NCI-H1092 treated with DMSO at 0.1 percent for 48 hours (cell line): Measurements from ENCODE around the gene TRAPPC10.

Source experiments
- DNase-seq: peaks from one replicate; lab custom pipeline; 2025; lab: John Stamatoyannopoulos, UW

Gene TRAPPC10

DNA sequence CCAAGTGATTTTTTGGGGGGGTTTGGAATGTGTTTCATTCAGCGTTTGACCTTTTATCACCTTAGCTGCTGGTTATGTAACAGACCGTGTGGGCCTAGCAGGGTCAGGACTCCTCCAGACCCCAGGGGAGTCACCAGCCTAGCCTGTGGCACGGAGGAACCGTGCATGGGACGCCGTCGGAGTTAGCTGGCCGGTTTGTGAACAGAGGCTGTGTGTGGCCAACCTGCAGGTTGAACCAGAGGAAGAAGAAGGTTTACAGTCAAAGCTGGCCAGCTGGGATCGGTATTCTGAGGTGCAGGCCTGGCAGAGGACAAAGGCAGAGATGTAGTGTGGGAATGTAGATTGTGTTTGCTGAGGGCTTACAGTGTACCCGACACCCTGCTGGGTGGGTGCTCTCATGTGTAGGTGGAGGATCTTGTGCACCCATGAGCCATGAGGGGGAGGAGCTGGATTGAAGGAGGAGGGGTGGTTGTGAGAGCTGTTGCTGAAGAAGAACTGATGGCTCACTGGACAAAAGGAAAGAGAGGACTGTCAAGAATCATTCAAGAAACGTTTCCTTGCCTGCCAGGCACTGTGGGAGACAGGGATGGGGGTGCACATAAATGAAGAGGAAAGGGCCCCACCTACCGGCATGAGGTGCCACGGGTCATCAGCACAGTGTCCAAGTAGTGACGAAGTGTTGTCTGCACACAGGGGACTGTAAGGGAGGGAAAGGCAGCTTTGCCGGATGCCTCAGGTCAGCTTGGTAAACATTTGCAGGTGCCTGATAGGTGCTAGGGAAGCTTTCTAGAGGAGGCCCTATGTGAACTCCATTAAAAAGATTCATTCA is 55.1 kb downstream of the TRAPPC10 start:
- DNase-seq = no peak

DNA sequence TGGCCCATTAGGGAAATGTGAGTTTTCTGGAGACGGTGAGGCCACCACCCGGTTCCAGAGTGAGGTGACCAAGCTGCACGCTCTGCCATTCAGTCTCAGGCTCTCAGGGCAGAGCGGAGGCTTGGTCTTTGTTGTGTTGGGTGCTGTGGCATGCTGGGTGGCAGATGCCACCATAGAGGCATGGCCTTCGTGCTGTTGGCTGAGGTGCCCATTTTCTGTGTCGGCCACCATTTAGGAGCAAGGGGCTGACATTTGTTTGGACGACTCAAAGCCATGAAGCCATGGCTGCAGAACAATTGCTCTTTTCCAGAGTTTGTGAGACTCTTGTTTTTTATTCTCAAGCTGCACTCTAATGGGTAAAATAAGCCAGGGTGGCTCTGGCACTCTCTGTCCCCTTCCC is 58.3 kb downstream of the TRAPPC10 start:
- DNase-seq = no peak

DNA sequence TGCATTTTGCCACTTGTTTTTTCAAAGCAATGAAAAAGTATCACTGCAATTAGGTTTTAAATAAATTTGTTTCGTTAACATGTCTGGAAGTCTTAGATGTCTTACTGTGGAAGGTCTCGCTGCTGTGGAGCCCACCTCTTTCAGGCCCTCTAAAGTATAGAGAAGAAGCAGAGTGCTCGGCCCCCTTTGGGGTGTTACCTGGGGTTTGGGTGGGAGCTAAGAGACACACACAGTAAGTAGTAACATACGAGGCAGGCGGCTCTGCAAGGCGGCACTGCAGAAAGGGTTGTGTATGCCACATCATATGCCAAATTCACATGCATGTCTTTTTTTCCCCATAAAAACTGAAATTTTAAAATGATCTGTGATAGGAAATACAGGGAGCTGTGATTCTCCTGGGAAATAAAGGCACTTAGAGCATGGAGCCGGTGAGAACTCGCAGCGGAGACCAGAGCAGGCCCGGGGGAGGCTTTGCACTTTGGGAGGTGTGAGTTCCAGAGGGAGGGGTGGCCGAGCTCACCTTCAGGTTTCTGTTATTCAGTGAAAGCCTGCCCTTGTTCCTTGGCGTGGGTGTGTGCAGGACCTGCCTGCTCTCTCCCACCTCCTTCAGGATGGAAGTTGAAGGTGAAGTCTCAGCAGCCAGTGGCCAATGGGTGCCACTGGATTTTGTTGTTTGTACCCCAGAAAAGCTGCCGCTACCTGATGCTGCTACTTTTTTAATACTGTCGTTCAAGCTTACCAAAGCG is 59.4 kb downstream of the TRAPPC10 start:
- no peak for DNase-seq

DNA sequence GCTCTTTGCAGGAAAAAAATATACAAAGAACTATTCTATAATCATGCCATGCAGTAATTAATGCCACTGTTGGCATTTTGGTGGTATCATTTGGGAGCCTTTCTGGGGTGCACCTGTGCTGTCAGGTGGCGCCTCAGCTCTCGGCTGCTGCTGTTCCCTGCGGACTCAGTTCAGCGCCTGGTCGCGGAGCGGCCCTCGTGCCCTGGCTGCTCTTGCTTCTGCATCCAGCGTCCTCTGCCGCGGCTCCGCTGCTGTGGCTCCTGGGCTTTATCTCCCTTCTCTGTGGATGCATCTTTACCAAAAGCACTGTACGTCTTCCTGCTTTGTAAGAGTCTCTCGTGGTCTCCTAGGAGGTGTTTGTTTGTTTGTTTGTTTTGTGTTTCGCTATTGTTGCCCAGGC is 60.0 kb downstream of the TRAPPC10 start:
- no peak for DNase-seq

DNA sequence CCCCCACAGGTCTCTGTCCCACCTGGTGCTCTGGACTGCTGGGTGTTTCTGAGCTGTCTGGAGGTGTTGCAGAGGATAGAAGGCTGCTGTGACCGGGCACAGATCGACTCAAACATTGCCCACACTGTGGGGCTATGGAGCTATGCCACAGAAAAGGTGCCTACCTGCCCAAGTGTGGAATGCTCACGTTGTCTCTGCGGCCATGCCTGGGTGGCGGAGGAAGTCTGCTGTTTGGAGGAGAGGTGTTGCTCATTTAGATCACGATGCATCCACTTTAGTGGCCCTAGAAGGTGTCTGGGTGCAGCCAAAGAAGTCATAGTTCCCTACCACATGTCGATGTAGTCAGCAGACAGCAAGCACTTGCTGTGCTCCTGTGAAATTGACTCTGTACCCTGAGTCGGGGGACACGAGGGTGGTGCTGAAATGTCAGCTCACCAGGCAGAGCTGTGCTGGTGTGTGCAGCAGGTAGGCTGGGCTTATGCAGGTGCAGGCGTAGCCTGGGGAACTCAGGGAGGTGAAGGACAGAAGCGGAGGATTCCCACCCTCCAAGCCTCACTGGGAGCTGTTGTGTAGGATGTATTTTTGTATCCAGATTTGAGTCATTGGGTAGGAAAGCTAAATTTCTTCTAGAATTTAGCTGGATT is 62.3 kb downstream of the TRAPPC10 start:
- DNase-seq = no peak

DNA sequence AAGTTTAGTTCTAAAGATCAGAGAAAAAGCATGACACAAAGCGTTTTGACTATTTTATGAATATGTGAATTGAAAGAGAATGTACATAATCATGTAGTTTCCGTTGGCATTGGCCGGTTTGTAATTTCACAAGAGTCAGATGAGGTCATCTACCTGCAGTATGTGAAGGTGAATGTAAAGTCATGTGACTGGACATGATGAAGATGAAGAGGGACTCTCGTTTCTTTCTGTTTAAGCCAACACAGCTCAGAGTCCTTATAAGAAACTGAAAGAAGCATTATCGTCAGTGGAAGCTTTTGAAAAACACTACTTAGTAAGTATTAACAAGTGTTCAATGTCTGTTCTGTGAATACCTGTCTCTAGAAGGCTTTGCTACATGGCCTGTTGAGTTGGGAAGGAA is 64.2 kb downstream of the TRAPPC10 start:
- no peak for DNase-seq

DNA sequence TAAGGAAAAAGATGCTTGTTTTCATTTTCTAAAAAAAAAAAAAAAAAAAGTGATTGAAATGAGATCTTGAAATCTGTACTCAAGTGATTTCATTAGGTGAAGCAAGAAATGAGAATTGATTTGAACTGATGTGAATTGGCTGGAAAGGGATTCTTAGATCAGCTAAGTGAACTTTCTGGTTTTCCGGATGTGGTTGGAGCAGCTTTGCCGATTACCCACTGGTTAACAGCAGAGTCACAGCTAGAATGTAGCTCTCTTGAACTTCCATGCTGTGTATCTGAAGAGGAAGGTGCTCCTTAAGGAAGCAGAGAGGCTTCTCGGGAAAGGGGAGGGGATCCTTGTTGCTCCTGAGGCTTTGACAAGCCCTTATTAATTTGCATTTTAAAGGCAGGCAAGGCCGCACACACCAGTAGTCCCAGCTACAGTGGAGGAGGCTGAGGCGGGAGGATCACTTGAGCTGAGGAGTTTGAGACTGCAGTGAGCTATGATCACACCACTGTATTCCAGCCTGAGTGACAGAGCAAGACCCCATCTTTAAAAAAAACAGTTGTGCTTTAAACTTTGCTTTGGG is 66.4 kb downstream of the TRAPPC10 start:
- no peak for DNase-seq

DNA sequence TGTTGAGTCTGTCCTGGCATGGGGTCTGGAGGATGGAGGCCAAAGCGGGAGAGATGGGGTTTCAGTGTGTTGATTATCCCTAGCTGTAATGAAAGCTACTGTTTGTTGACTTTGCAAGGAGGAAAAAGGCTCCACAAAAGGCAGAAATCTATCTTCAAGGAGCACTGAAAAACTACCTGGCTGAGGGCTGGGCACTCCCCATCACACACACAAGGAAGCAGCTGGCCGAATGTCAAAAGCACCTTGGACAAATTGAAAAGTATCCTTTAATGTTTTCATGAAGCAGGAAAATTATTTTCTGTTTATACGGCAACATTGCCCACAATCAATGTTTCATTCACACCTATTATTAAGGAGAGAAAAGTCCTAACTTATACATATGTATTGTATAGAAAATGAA is 67.3 kb downstream of the TRAPPC10 start:
- DNase-seq = no peak

DNA sequence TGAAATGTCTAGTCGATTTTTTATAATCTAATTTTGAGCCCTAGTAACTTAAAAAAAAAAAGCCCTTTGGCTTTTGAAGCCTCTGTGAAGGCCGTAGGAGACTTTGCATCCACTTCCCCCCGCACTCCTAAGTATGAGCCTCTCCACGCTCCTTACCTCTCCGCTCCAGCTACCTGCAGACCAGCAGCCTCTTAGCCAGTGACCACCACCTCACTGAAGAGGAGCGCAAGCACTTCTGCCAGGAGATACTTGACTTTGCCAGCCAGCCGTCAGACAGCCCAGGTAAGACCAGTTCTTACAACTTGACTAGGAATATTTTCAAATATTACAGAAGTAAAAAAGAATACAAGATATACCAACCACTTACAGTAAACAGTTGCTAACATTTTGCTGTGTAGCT is 67.7 kb downstream of the TRAPPC10 start:
- no peak for DNase-seq

DNA sequence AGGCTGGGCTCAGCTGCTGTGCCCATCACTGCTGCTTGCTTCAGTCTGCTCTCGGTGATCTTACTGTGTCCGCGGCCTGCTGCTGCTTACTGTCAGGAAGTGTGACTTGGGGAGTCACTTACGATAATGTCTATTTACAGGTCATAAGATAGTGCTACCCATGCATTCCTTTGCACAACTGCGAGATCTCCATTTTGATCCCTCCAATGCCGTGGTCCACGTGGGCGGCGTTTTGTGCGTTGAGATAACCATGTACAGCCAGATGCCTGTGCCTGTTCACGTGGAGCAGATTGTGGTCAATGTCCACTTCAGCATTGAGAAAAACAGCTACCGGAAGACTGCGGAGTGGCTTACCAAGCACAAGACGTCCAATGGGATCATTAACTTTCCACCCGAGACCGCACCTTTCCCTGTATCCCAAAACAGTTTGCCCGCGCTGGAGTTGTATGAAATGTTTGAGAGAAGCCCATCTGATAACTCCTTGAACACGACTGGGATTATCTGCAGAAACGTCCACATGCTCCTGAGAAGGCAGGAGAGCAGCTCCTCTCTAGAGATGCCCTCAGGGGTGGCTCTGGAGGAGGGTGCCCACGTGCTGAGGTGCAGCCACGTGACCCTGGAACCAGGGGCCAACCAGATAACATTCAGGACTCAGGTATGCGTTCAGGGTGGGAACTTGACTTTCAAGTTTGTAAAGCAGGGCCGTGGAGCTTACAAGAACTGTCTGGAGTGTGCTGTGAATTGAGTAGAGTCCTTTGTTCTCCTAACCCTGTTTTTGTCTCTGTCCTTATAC is 70.7 kb downstream of the TRAPPC10 start:
- DNase-seq = no peak

DNA sequence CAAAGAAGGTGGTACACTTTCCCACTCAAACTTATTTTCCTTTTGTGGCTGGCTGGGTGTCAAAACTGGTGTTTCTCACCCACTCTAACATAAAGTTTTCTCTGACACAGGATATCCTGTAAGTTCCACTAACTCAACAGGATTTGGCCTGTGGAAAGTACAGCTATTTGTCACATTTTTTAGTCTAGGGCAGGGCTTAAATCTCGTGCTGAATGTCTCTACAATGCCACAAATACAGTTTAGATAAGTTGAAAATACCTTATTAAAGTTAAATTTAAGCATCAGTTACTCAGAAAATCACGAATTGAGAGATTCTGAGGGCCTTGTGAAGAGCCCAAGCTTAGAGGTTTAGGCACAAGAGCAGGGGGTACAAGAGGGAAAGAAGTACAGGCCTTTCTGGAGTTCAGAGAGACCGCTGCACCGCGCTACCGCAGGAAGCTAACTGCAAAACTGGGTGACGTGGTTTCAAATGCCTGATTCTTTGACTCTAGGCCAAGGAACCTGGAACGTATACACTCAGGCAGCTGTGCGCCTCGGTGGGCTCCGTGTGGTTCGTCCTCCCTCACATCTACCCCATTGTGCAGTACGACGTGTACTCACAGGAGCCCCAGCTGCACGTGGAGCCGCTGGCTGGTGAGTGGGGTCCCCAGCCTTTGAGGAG is 71.7 kb downstream of the TRAPPC10 start:
- no peak for DNase-seq

DNA sequence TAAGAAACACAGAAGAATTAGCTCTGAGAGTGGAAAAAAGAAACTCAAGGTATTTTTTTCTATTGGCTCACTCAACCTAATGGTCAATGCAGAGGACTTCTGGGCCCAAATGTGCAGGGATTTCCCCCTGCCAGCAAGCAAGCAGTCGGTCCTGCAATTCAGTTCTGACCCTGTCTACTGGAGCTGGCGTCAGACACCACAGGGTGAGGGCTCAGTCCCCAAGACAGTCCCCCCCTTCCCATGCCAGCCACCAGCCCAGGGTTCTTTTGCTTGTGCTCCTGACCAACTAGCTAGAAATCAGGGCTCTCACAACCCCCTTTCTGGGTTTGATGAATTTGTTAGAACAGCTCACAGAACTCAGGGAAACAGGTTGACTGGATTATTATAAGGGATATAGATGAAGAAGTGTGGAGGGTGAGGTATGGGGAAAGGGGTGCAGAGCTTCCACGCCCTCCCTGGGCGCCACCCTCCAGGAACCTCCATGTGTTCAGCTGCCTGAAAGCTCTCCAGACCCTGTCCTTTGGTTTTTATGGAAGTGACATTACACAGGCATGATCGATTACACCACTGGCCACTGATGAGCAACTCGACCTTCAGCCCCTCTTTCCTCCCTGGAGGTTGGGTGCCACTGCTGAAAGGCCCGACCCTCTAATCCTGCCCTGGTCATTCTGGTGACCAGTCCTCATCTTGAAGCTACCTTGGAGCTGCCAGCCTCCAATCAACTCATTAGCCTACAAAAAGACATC is 72.6 kb downstream of the TRAPPC10 start:
- DNase-seq = no peak

DNA sequence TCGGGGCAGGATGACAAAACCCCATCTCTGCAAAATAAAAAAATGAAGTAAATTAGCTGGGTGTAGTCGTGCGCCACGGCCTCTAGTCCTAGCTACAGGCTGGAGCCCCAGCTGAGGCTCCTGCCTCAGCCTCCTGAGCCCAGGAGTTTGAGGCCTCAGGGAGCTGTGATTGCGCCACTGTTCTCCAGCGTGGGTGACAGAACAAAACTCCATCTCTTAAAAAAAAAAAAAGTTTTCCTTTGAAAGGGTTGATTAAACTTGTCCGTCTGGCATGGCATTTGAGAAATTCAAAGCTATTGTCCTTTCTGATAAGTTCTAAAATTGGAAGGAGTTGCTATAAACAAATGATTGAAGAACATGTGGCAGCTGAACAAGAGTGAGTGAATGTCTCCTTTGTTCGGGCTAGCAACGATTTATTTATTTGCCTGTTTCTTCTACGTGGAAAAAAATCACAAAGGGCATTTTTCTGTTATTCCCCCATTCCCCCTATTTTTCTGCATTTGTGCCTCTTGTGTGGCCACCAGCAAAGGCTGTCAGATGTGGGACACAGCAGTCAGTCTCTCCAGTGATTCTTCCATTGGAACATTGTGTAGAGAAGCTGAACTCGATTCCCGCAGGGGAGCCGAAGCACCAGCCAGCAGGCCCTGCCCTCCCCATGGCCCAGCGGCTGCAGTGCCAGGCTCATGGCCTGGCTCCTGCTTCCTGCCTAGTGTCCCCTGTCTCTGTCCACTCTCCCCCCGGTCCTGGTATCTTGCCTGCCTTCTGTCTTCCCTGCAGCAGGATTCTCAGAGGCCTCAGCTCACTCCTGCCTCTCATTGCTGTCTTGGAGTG is 73.6 kb downstream of the TRAPPC10 start:
- no peak for DNase-seq

DNA sequence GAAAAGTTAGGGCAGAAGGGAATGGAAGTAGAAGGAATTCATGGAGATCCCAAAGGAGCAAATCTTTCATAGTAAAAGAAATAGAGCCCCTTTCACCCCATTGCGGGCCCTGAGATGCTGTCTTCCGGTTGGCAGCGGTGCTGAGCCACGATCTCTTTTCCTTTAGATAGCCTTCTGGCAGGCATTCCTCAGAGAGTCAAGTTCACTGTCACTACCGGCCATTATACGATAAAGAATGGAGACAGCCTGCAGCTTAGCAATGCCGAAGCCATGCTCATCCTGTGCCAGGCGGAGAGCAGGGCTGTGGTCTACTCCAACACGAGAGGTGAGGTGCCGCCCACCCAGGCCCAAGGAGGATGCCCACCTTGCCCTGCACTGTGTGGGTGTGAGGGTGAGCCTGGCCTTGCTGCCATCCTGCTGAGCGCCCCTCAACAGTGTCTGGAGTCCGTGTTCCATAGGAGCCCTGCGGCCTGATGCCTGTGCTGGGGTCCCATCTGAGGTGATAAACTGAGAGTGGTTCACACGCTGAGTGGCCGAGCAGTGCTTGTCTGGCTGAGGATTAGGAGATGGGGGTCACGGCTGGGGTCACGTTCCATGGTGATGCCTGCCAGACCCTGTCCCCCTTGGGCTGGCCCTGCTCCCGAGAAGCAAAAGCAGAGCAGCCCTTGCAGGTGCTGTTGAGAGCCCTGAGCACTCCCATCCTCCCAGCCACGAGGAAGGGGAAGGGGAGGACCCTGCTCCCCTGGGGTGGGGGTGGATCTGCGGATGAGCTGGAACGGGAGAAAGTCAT is 74.7 kb downstream of the TRAPPC10 start:
- DNase-seq = no peak

DNA sequence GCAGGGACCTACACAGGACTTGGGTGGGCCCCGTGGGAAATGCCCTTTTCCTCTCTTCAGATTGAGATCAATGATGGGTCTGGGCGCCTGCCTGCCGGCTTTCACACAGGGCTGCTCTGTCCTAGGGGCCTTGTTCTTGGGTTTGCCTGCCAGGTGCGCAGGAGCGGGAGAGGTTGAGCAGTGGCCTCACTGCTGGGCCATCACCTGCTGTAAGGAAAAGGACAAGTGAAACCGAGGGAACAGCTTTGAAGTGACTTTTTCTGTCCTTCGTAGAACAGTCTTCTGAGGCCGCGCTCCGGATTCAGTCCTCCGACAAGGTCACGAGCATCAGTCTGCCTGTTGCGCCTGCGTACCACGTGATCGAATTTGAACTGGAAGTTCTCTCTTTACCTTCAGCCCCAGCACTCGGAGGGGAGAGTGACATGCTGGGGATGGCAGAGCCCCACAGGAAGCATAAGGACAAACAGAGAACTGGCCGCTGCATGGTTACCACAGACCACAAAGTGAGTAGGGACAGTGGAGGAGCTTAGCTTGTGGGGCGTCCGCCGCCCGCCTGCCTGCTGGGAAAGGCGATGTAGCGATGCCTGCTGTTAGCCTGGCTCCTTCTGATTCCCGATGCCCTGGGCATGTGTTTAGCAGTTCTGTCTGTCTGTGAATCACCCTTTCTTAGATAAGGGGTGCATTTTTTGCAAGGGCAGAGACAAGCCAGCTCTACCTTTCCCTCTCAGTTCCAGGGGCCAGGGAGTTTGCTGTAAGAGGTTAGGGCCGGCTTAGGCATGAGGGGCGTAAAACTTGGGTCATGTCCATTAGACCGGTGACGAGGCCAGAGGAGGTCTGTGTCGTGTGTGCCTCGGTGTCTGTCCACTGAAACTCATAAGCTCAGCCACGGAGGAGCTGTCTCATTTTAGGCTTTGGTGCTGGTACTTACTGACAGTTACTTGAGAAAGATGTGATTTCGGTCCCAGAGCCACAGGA is 75.6 kb downstream of the TRAPPC10 start:
- no peak for DNase-seq

DNA sequence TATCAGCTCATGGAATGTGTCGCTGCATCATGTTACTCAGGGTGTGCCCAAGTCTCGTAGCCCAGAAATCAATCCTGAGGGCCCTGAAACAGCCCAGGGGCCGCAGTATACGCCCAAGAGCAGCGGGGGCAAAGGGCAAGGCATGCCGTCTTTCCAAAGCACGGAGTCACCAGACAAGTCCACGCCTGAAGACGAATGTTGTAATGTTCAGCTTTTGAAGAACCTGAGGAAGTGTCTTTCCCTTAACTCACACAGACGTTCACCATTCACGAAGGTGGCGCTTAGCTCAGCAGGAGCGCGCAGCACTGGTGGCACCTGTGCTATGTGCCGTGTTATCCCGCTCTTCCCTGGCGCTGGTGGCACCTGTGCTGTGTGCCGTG is 76.3 kb downstream of the TRAPPC10 start:
- no peak for DNase-seq

DNA sequence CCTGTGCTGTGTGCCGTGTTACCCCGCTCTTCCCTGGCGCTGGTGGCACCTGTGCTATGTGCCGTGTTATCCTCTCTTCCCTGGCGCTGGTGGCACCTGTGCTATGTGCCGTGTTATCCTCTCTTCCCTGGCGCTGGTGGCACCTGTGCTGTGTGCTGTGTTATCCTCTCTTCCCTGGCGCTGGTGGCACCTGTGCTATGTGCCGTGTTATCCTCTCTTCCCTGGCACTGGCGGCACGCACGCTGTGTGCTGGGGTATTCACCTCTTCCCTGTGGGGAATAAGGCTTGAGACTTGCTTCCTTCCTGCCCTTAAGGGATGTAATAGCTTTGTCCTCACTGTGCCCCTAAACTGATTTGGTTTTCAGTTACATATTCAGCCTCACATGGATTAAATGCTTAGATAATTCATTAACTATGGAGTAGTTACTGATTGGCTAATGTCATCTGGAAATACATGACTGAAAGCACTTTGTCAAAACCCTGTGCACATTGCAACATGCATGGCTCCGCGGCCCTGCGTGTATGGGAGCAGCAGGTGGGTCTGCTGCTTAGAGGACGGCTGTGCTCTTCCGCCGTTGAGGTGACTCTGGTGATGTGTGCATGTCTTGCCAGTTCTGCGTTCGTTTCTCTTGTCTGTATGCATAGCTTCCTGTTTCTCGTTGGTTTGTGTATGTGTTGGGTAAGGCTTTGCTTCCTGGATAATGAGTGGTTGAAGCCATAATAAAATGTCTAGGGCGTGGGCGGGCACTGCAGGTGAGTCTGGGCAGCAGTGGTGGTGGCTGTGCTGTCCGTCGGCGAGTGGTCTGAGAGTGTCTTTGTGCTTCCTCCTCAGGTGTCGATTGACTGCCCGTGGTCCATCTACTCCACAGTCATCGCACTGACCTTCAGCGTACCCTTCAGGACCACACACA is 77.1 kb downstream of the TRAPPC10 start:
- no peak for DNase-seq
